Measurements from ENCODE around the gene LKAAEAR1.

The LKAAEAR1 gene

DNA sequence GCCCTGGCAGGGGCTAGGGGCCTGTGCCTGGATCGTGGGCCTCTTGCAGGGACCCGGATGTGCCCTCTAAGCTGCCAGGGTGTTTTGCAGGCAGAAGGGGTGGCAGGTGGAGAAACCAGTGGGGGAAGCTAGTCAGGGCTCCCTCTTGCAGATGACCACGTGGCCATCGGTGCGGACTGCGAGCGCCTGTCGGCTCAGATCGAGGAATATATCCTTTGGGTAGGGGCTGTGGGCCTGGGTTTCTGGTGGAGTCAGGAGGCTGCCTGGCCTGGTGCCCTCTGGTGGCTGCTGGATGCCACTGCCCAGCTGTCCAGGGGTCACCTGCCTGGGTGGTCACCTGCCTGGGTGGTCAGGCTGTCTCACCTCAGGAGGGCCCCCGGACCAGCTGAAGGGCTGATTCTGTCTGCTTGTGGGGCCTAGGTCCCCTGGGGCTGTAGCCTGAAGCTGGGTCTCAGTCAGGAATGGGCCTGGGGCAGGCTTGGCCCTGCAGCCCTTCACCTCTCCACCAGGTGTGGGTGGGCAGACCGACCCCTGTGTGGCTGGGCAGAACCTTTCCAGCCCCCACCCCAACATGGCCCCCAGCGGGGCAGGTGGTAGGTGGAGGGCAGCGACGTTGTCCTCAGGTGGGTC lies 14.5 kb downstream of the LKAAEAR1 start:
- TF ChIP-seq CTCF (IDR thresholded peaks at IDR 0.05; ENCODE audit: low read depth, low read length, missing control alignments) = peak; percentile 82
- no peak for DNase-seq (ENCODE audit: extremely low read depth, low read depth)
- no peak overlapping the region for H3K4me3 ChIP-seq (replicated peaks; ENCODE audit: low read depth, low read length)

- no peak for DNase-seq (ENCODE audit: extremely low read depth, low read depth)
- TF ChIP-seq CTCF (IDR thresholded peaks at IDR 0.05; ENCODE audit: low read depth, low read length, missing control alignments) = no peak
- H3K4me3 ChIP-seq (replicated peaks; ENCODE audit: low read depth, low read length) = no peak overlapping the region
Observed at GRCh38 chr20:64069209-64069613, 15.0 kb downstream of the LKAAEAR1 start.

DNA sequence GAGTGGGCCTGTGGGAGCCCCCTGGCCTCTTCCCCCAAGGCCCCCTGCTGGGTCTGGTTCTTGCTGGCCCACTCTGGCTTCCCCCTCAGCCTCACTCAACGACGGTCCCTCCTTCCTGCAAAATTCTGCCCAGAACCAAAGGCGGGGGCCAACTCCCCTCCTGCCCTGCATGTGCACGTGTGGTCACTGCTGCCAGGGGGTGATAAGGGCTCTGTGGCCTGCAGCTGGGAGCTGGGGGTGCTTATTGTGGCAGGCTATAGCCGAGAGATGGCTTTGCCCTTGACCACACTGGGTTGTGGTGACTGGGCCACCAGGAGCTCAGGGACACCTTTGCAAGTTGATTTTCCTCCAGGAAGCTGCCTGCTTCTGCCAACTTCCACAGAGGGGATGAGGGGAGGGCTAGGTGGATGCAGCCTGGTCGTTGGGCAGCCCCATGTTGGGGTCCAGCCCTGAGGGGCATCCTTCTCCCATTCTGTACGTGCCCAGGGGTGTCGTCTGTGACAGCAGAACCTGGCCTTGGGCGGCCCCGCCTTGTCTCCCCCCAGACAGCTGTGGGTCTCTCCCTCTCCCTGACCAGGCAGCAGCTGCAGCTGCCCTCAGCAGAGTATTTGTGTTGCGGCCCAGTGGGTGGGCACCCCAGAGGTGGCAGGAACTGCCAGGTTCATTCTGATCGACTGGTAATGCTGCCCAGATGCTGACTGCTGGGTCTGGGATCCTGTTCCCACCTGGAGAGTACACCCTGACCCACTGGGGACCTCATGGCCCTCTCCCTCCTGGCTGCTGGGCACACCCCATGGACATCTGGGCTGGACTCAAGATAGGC lies 15.6 kb downstream of the LKAAEAR1 start:
- no peak for TF ChIP-seq CTCF (IDR thresholded peaks at IDR 0.05; ENCODE audit: low read depth, low read length, missing control alignments)
- no peak for DNase-seq (ENCODE audit: extremely low read depth, low read depth)
- no peak overlapping the region for H3K4me3 ChIP-seq (replicated peaks; ENCODE audit: low read depth, low read length)

DNA sequence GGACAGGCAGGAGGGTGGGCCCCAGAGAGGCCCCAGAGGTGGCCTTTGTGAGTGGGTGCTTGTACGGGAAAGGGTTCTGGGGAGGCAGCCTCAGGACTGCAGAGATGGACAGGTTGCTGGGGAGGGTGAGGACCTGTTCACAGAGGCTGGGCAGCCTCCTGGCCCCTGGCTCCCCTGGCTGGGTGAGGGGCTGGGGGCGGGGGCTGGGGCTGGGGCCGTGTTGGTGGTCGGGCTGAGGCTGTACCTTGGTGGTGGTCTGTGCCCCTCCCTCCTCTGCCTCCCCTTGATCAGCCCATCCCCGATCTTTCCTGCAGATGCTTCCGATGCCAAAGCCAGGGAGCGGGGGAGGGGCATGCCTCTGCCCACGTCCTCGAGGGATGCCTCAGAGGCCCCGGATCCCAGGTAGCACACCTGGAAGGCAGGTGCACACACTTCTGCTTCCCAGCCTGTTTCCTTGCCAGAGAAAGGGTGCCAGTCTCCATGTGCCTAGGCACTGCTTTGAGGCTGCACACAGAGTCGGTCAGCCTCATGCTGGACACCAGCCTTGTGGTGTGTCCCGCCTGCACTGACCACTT lies 16.4 kb downstream of the LKAAEAR1 start:
- no peak overlapping the region for H3K4me3 ChIP-seq (replicated peaks; ENCODE audit: low read depth, low read length)
- no peak for DNase-seq (ENCODE audit: extremely low read depth, low read depth)
- no peak for TF ChIP-seq CTCF (IDR thresholded peaks at IDR 0.05; ENCODE audit: low read depth, low read length, missing control alignments)

DNA sequence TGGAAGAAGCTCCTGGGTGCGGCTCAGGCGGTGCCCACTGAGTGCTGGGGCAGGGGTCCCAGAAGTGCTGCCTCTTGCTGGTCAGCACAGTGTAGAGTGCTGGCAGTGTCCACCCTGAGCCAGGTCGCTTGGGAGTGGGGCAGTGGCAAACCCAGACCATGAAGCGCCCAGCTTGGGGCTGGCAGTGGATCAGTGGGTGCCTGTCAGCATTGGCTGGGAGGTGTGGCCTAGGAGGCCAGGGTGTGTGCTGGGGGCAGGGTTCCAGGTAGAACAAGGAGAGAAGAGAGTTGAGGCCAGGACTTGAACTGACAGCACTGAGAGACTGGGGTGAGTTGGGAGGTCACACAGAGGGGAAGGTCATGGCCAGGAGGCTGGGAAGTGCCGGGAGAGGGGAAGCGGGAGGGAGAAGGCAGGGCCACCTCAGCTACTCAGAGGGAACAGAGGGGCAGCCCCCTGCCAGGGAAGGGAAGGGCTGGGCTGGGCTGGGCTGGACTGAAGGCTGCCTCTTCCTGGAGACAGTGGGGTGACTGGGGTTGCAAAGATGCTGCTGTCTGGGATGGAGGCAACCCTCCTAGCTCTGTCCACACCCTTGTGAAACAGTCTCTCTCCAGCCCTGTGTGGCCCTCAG lies 17.1 kb downstream of the LKAAEAR1 start:
- no peak for TF ChIP-seq CTCF (IDR thresholded peaks at IDR 0.05; ENCODE audit: low read depth, low read length, missing control alignments)
- no peak for DNase-seq (ENCODE audit: extremely low read depth, low read depth)
- no peak overlapping the region for H3K4me3 ChIP-seq (replicated peaks; ENCODE audit: low read depth, low read length)

DNA sequence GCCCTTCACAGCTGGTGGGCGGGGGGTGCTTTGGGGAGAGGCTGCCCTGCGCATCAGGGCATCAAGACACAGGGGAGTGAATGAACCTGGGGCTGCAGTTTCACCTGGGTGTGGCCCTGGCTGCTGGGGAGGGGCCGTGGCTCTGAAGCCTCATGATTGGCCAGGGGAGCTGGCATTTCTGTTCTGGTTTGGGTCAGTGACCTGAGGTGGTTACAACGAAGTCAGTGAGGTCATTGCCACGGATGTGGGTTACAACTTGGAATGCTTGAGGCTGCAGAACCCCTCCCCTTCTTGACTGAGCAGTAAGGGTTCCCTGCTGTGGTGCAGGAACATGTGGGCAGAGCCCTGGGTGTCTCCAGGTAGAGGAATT lies 18.2 kb downstream of the LKAAEAR1 start:
- peak; percentile 49 for DNase-seq (ENCODE audit: extremely low read depth, low read depth)
- H3K4me3 ChIP-seq (replicated peaks; ENCODE audit: low read depth, low read length) = no peak overlapping the region
- no peak for TF ChIP-seq CTCF (IDR thresholded peaks at IDR 0.05; ENCODE audit: low read depth, low read length, missing control alignments)
